DND-41 (cell line): ENCODE data around the gene FBXO8.
"Not testable (repeated sequence)": the region's sequence is repeated elsewhere in the genome, so short reads cannot be mapped to it uniquely, and the experiment has no call there.

ENCODE experiments used
- ATAC-seq: fragments of 200-7000 bp; cut with Tn5 transposase; 3 replicates; pipeline ENCODE4 v1.9.1; 2021; ENCODE audit warnings: low read depth; ENCODE audit not compliant: insufficient read depth
- DNase-seq: peaks from one replicate; pipeline ENCODE4 v3.0.0-alpha.2; 2020
- H2AFZ ChIP-seq: 2 replicates; pipeline ENCODE4 v1.6.0; 2012; ENCODE audit warnings: low read depth, low read length
- H3K27ac ChIP-seq: 2 replicates; pipeline ENCODE4 v1.5.1; 2012; ENCODE audit warnings: low read length, inconsistent platforms
- H3K27me3 ChIP-seq: fragments of 200-600 bp; sonication (generic); 2 replicates; pipeline ENCODE4 v1.6.0; 2012; ENCODE audit warnings: low read length, mild to moderate bottlenecking, inconsistent platforms; ENCODE audit not compliant: insufficient read depth, poor library complexity
- H3K36me3 ChIP-seq: 2 replicates; pipeline ENCODE4 v1.5.1; 2012; ENCODE audit warnings: low read length, inconsistent platforms; ENCODE audit not compliant: insufficient read depth
- H3K4me1 ChIP-seq: 2 replicates; pipeline ENCODE4 v1.5.1; 2012; ENCODE audit warnings: mild to moderate bottlenecking, low read length; ENCODE audit not compliant: insufficient read depth
- H3K4me2 ChIP-seq: 2 replicates; pipeline ENCODE4 v1.6.0; 2012; ENCODE audit warnings: mild to moderate bottlenecking, moderate library complexity, low read length, inconsistent platforms; ENCODE audit not compliant: insufficient read depth
- H3K4me3 ChIP-seq, 2 experiments: fragments of 200-600 bp in 1 of 2; shearing (Covaris generic) in 1 of 2; 2 replicates each; pipeline ENCODE4 v1.5.1; 2012 to 2016; ENCODE audit warnings: inconsistent platforms in 2 of 2, low read length in 2 of 2, mild to moderate bottlenecking in 2 of 2, low read depth in 1 of 2, moderate library complexity in 1 of 2
- H3K79me2 ChIP-seq: 2 replicates; pipeline ENCODE4 v1.6.0; 2012; ENCODE audit warnings: low read length, inconsistent platforms; ENCODE audit not compliant: insufficient read depth
- H3K9ac ChIP-seq: 2 replicates; pipeline ENCODE4 v1.6.0; 2012; ENCODE audit warnings: low read depth, mild to moderate bottlenecking, inconsistent platforms, low read length, moderate library complexity
- H3K9me3 ChIP-seq: 2 replicates; pipeline ENCODE4 v1.5.1; 2012; ENCODE audit warnings: low read length, moderate library complexity, mild to moderate bottlenecking, inconsistent platforms; ENCODE audit not compliant: insufficient read depth, severe bottlenecking
- H4K20me1 ChIP-seq: 2 replicates; pipeline ENCODE4 v1.6.0; 2012; ENCODE audit warnings: low read length; ENCODE audit not compliant: insufficient read depth
- CTCF ChIP-seq: IDR thresholded peaks from 2 replicates; pipeline ENCODE4 v1.5.1; 2012; ENCODE audit warnings: borderline replicate concordance, low read length, moderate library complexity, mild to moderate bottlenecking; ENCODE audit not compliant: poor library complexity, severe bottlenecking; ENCODE audit errors: extremely low read depth
- EZH2 ChIP-seq: IDR thresholded peaks from 3 replicates; pipeline ENCODE4 v1.6.1; 2012; ENCODE audit warnings: borderline replicate concordance, low read depth, mild to moderate bottlenecking, moderate library complexity, low read length, inconsistent platforms; ENCODE audit not compliant: severe bottlenecking

FBXO8 gene

DNA sequence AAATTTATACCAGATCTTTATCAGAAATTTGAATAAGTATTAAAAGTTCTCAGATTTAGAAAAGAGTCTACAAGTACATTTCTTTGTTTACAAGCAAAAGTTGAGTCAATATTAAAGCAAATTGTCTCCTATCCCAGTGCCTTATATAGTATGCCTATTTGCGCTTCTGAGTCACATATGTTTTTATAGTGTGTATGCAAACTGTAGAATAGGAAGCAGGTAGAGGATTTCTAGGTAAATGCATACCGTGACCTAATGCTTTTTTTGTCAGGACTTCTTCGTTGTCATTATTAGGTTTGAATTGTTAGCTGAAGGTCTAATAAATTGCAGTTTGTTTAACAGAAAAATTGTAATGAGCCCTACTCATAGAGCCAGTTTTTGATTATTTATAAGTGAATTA is 22.5 kb upstream of the FBXO8 start:
- H3K4me3 ChIP-seq, result no peak overlapping the region
- peaks cover 45% of the 10 kb centered on the region for H3K36me3 ChIP-seq
- no peak for TF ChIP-seq EZH2
- TF ChIP-seq CTCF, result no peak
- H3K4me1 ChIP-seq, result no peaks in the 10 kb centered on the region
- H3K4me2 ChIP-seq, result no peak overlapping the region
- no peak overlapping the region for H2AFZ ChIP-seq
- no peak overlapping the region for H3K9ac ChIP-seq
- no peaks in the 10 kb centered on the region for H3K27me3 ChIP-seq
- no peaks in the 10 kb centered on the region for H3K79me2 ChIP-seq
- no peak overlapping the region for H3K27ac ChIP-seq
- DNase-seq, result no peak
- no peaks in the 10 kb centered on the region for H4K20me1 ChIP-seq
- no peaks in the 10 kb centered on the region for H3K9me3 ChIP-seq
- no peak for ATAC-seq

DNA sequence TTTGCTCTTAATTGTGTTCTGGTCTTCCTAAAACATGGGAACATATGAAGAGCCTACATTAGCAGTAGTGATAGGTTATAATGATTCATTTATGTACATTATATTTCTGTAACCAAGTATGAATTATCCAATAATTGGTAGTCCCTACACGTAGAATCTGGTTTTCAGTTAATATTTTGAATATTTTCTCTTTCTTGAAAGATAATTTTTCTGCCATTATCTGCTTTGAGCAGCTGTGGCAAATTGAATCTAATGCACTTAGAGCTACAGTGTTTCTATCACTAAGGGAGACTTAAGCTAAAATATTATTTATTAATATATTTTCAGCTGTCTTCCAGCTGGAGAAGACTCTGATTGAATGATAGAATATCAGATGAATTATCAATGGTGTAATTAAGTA is 21.2 kb upstream of the FBXO8 start:
- no peaks in the 10 kb centered on the region for H3K79me2 ChIP-seq
- no peaks in the 10 kb centered on the region for H3K27me3 ChIP-seq
- H3K4me2 ChIP-seq, result no peak overlapping the region
- H3K4me1 ChIP-seq, result no peaks in the 10 kb centered on the region
- H4K20me1 ChIP-seq, result no peaks in the 10 kb centered on the region
- H3K4me3 ChIP-seq, result no peak overlapping the region
- no peak overlapping the region for H2AFZ ChIP-seq
- DNase-seq (no peak), ATAC-seq (no peak)
- no peak overlapping the region for H3K27ac ChIP-seq
- H3K36me3 ChIP-seq, result peaks cover 54% of the 10 kb centered on the region
- TF ChIP-seq CTCF (no peak), EZH2 (no peak)
- H3K9ac ChIP-seq, result no peak overlapping the region
- no peaks in the 10 kb centered on the region for H3K9me3 ChIP-seq

DNA sequence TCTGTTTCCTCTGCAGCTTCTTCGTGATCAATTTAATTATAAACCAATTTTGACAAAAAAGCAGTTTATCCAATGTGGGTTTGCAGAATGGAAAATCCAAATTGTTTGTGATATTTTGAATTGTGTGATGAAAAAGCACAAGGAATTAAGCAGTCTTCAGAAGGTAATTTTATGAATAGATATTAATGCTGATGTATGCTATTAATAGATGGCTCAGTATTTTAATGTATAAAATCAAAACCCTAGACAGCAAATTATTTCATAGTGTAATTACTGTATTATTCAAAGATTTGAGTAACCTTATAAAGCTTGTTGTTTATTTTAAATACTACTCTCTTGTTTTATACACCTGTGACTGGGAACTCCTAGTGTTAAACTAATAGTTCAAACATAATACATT is 20.2 kb upstream of the FBXO8 start:
- Histone ChIP-seq H3K36me3 (peaks cover 60% of the 10 kb centered on the region), H3K9me3 (no peaks in the 10 kb centered on the region), H3K4me2 (no peak overlapping the region), H3K79me2 (no peaks in the 10 kb centered on the region), H3K4me1 (no peaks in the 10 kb centered on the region), H2AFZ (no peak overlapping the region), H3K4me3 (no peak overlapping the region), H4K20me1 (no peaks in the 10 kb centered on the region), H3K9ac (no peak overlapping the region), H3K27me3 (no peaks in the 10 kb centered on the region), H3K27ac (no peak overlapping the region)
- TF ChIP-seq CTCF, result no peak
- TF ChIP-seq EZH2, result no peak
- ATAC-seq (no peak), DNase-seq (no peak)

DNA sequence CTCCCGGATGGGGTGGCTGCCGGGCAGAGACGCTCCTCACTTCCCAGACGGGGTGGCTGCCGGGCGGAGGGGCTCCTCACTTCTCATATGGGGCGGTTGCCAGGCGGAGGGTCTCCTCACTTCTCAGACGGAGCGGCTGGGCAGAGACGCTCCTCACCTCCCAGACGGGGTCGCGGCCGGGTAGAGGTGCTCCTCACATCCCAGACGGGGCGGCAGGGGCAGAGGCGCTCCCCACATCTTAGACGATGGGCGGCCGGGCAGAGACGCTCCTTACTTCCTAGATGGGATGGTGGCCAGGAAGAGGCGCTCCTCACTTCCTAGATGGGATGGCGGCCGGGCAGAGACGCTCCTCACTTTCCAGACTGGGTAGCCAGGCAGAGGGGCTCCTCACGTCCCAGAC is 11.7 kb upstream of the FBXO8 start:
- Histone ChIP-seq H3K9me3 (peaks cover 29% of the 10 kb centered on the region), H3K79me2 (peaks cover 47% of the 10 kb centered on the region), H3K36me3 (peaks cover 30% of the 10 kb centered on the region)
- ATAC-seq, H3K4me1 ChIP-seq, H3K4me2 ChIP-seq, H3K27ac ChIP-seq, H4K20me1 ChIP-seq, H3K9ac ChIP-seq, H2AFZ ChIP-seq, H3K4me3 ChIP-seq, DNase-seq, H3K27me3 ChIP-seq: not testable (repeated sequence)

GRCh38 chr4:174294641-174295040 is 11.2 kb upstream of the FBXO8 start:
- not testable (repeated sequence) for H3K27ac ChIP-seq, H3K9ac ChIP-seq, H3K4me1 ChIP-seq, H2AFZ ChIP-seq, H3K27me3 ChIP-seq, ATAC-seq, H3K4me3 ChIP-seq, H3K4me2 ChIP-seq, H4K20me1 ChIP-seq, DNase-seq
- peaks cover 26% of the 10 kb centered on the region for H3K36me3 ChIP-seq
- peaks cover 52% of the 10 kb centered on the region for H3K79me2 ChIP-seq
- peaks cover 29% of the 10 kb centered on the region for H3K9me3 ChIP-seq
